Measurements from ENCODE around the gene PAH. TPM values are rescaled to one million over a fixed set of nuclear protein-coding genes. Genes with fewer than 3 reads are reported as not detected.

PAH gene
- total and polyA plus RNA-seq, 2 of the 8 experiments (the other 6 are each of a cell fraction or from before 2014, with no cell fraction given), result 3.9 to 9.0 TPM

DNA sequence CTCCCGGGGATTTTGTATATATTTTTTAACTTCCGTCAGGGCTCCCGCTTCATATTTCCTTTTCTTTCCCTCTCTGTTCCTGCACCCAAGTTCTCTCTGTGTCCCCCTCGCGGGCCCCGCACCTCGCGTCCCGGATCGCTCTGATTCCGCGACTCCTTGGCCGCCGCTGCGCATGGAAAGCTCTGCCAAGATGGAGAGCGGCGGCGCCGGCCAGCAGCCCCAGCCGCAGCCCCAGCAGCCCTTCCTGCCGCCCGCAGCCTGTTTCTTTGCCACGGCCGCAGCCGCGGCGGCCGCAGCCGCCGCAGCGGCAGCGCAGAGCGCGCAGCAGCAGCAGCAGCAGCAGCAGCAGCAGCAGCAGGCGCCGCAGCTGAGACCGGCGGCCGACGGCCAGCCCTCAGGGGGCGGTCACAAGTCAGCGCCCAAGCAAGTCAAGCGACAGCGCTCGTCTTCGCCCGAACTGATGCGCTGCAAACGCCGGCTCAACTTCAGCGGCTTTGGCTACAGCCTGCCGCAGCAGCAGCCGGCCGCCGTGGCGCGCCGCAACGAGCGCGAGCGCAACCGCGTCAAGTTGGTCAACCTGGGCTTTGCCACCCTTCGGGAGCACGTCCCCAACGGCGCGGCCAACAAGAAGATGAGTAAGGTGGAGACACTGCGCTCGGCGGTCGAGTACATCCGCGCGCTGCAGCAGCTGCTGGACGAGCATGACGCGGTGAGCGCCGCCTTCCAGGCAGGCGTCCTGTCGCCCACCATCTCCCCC, 41.2 kb upstream of the PAH start (continued):
- TF ChIP-seq, protein P1, sequence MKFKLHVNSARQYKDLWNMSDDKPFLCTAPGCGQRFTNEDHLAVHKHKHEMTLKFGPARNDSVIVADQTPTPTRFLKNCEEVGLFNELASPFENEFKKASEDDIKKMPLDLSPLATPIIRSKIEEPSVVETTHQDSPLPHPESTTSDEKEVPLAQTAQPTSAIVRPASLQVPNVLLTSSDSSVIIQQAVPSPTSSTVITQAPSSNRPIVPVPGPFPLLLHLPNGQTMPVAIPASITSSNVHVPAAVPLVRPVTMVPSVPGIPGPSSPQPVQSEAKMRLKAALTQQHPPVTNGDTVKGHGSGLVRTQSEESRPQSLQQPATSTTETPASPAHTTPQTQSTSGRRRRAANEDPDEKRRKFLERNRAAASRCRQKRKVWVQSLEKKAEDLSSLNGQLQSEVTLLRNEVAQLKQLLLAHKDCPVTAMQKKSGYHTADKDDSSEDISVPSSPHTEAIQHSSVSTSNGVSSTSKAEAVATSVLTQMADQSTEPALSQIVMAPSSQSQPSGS (IDR thresholded peaks at IDR 0.05; ENCODE audit: low read length), result no peak
- TF ChIP-seq SIX5 (IDR thresholded peaks at IDR 0.05; ENCODE audit: low read depth, low read length) (no peak), SP2 (IDR thresholded peaks at IDR 0.05; ENCODE audit: low read length) (no peak), SAP30 (IDR thresholded peaks at IDR 0.05; ENCODE audit: insufficient read depth, insufficient replicate concordance, low read length) (no peak), SUZ12 (IDR thresholded peaks at IDR 0.05; ENCODE audit: low read length) (peak; percentile 96), HDAC6 (IDR thresholded peaks at IDR 0.05; ENCODE audit: low read depth, low read length) (no peak), JUND (IDR thresholded peaks at IDR 0.05; ENCODE audit: low read length) (no peak), RNF2 (IDR thresholded peaks at IDR 0.05; ENCODE audit: borderline replicate concordance, low read depth, low read length, missing control alignments, poor library complexity, severe bottlenecking) (peak; percentile 63), SIN3A (conservative IDR thresholded peaks at IDR 0.05 in 1 of 2, IDR thresholded peaks at IDR 0.05 in 1 of 2; ENCODE audit: low read depth in 1 of 2, low read length in 2 of 2) (0 out of 4 replicates have a peak, but pooled peaks of 1 of the 2 experiments have one; percentile 21), SIRT6 (IDR thresholded peaks at IDR 0.05; ENCODE audit: low read length) (no peak), YY1 (IDR thresholded peaks at IDR 0.05; ENCODE audit: low read depth, low read length) (no peak), FOSL1 (IDR thresholded peaks at IDR 0.05; ENCODE audit: insufficient read depth, low read depth, low read length) (no peak), CHD2 (IDR thresholded peaks at IDR 0.05; ENCODE audit: low read length) (no peak), MAFK (IDR thresholded peaks at IDR 0.05; ENCODE audit: low read depth, low read length) (no peak), KDM4A (IDR thresholded peaks at IDR 0.05; ENCODE audit: low read depth, low read length, severe bottlenecking) (peak; percentile 82), TEAD4 (IDR thresholded peaks at IDR 0.05; ENCODE audit: low read depth, low read length) (no peak)

Data from H1 (cell line).